HG03520 (cell line): ENCODE data around the gene CXCL6.

ENCODE experiments used
- ATAC-seq: cut with Tn5 transposase; IDR thresholded peaks from one replicate; pipeline ENCODE4 v1.9.1; 2021; ENCODE audit warnings: mild to moderate bottlenecking, moderate library complexity; ENCODE audit not compliant: unreplicated experiment

The CXCL6 gene

GRCh38 chr4:73836373-73837279, at the start of gene CXCL6:
Gene CXCL6 (plus strand): TSS chr4:73836678. CDS start chr4:73836751, 73 bp downstream.
- no peak for ATAC-seq

GRCh38 chr4:73788411-73788810, 48.1 kb upstream of the CXCL6 start:
- no peak for ATAC-seq

DNA sequence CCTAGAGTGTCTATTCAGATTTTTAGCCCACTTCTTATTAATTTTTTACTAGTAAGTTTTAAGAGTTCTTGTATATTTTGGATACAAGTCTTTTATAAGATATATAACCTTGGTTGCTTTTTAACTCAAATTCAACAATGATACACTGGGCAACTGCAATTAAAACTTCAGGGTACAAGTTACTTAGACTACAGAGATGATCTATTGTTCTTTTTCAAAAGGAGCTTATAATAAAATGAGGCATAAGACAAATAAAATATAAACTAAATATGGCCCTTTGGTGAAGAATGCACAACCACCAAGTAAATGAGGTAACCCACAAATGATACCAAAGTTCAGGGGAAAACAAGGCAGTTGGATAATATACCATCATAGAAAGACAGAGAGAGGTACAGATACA, 37.6 kb upstream of the CXCL6 start:
- ATAC-seq = no peak

GRCh38 chr4:73800206-73800605, 36.3 kb upstream of the CXCL6 start:
- ATAC-seq = no peak

DNA sequence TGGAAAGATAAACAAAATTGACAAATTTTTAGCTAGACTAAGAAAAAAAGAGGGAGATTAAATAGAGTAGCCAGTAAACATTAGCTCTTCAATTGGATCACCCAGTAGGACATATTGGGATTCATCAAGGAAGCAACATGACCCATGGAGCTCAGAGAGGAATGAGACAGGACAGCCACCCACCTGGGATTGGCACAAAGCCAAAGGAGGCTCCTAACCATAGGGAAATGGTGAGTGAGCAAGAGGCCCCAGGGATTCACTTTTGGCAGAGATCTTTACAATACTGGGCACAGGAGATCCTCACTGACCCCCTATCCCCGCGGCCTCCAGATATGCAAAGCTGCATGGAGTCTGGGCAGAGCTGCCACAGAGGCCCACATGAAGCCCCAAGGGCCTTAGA, 34.8 kb upstream of the CXCL6 start:
- no peak for ATAC-seq

DNA sequence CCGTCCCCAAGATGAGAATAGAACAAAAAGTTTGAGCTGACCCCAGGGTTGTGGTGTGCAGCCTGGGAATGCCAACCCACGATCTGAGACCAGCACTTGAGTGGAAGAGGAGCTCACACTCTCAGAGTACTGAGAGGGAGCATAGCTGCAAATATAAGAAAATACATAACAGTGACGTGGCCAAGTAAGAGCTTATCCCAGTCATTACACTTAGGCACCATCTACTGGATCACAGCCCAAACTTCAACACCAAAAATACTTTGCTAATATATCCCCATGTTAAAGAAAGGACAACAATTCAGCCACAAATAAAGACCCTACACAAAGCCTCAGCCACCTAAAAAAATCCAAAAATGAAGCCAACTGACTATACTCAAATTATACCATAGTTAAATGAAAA, 33.3 kb upstream of the CXCL6 start:
- ATAC-seq = no peak

GRCh38 chr4:73810191-73810590, 26.3 kb upstream of the CXCL6 start:
- no peak for ATAC-seq

GRCh38 chr4:73811841-73812240, 24.6 kb upstream of the CXCL6 start:
- ATAC-seq = no peak

DNA sequence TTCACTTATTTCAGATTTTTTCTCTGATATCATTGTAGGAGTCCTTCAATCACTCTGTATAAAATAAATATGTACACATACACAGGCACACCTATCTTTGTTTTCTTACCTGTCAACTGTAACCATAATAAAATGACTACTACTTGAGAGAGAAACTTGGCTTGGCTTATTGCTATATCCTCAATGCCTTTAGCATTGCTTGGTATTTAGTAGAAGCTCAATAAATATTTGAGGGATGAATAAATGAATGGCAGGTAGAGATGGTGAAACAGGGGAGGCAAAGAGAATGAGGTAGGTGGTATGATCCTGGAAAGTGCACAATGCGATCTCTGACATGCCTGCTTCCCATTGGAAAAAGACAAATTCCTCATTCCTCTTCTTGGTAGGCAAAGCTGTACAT, 21.8 kb upstream of the CXCL6 start:
- ATAC-seq = no peak

- no peak for ATAC-seq
Observed at GRCh38 chr4:73815145-73815544, 21.3 kb upstream of the CXCL6 start.

- ATAC-seq = no peak
Observed at GRCh38 chr4:73816814-73817213, 19.7 kb upstream of the CXCL6 start.

DNA sequence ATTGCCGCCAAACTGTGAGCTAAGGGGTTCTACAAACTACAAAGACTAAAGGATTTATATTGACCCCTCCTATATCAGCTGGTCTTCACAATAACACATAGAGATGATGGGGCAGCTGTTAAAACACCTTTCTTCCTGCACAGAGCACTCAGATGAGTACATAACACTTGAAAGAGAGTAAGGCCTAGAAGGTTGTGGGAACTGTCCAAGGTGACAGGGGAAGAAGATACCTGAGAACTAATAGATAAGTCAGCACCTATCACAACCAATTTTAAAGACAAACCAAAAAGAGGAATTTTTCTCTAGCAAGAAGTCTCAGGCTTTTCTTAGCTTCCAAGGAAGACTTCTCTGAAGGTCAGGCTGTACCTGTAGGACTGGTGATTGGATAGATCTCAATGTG, 19.1 kb upstream of the CXCL6 start:
- ATAC-seq = no peak

DNA sequence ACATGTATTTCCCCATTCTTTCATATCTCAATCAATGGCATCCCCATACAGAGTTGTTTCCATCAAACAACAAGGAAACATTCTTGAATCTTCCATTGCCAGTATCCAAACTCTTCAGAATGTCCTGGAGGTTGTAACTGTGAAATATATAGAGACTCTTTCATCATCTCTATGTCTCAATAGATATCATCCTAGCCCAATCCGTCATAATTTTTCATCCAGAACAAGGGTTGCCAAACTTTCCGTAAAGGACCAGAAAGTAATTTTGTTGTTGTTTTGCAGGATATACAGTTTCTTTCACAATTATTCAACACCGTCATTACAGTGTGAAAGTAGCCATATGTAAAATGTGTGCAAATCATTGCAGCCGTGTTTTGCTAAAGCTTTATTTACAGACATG, 15.2 kb upstream of the CXCL6 start:
- ATAC-seq = no peak

- ATAC-seq = no peak
Observed at GRCh38 chr4:73822389-73822788, 14.1 kb upstream of the CXCL6 start.

DNA sequence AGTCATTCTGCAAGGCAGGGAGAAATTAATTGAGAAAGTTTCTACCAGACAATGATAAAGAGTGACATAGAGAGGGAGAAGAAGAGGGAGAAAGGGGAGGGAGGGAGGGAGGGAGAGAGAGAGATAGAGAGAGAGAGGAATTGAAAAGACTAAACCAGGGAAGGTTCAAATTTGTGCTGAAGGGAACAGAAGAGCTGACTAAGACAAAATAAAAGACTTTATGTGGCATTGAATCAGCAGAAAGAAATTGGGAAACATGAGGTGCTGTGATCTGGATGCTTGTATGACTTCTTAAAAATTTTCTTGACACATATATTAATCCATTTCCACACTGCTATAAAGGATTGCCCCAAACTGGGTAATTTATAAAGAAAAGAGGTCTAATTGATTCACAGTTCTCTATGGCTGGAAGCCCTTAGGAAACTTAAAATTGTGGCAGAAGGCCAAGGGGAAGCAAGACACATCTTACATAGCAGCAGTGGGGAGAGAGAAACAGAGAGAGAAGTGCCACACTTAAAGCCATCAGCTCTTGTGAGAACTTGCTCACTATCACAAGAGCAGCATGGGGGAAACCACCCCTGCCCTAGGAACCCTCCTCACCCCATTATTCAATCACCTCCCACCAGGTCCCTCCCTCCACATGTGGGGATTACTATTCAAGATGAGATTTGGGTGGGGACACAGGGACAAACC, 13.5 kb upstream of the CXCL6 start:
- ATAC-seq = no peak

DNA sequence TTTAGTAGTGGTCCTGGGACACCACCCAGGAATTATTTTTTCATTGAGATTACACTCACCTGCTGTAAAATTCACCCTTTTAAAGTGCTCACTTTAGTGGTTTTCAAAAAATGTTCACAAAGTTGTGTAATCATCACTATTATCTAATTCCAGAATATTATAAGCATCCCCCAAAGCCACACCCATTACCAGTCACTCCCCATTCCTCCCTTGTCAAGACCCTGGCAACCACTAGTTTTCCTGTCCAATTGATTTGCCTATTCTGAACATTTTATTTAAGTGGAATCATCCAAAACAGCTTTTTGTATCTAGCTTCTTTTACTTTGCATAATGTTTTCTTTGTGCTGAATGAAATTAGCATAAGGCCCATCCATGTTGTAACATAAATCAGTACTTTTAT, 12.7 kb upstream of the CXCL6 start:
- ATAC-seq = no peak

DNA sequence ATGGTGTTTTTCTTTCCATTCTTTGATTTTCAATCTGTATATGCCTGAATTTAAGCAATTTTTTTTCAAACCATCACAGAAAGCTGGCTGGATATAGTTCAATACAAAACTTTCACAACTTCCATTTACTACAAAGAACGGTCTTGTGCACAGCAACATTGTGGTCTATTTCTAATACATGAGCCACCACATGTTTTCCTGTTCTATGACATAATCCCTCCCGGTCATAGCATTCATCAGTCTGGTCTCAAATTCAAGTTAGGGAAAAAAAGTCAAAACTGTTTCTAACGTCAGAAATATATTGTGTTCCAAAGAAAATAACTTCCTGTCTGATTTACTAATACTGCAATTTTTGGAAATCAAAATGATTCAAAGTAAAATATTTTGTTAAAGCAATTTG, 7.5 kb upstream of the CXCL6 start:
- no peak for ATAC-seq

DNA sequence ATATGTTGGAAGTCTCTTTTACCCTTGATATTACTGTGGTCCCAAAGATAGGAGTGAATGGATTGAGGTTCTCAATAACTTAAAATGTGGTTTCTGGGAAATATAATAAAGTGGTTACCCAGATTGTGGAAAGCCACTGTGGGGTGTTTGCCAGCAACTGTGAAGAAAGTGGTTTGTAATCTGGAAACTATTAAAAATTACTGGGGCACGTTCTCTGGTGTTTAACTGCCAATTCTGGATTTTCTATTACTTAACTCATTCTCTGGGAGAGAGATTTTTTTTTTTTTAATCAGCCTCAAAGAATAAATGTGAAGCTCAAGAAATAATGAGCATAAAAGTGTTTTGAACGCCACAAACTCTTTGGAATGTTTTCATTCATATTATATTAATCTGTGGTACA, 4.9 kb upstream of the CXCL6 start:
- no peak for ATAC-seq

DNA sequence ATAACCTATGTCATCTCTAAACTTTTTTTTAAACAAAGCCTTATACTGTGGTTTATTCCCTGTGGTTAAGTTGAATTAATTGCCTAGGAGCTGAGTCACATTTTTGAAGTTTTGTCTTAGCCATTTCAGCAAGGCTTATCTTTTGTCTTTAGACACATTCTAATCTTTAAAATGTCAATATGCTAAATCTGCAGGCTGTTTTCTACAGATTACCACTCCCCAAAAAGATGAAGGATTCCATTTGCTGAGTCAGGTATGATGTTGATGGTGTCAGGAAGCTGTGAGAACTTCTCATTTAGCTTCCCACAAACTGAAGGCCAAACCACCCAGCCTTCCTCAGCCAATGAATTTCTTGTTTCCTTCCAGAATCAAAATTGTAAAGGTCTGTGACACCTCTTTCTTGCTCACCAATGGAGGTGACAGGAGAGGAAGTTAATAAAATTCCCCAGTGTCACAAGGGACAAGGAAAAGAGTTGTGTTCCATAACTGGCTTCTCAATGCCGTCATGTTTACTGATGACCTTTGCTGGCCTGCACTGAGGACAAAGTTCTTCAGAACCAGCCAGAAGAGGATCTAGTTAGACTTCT, 3.7 kb upstream of the CXCL6 start:
- ATAC-seq = no peak

- no peak for ATAC-seq
Observed at GRCh38 chr4:73839071-73839470, 2.6 kb downstream of the CXCL6 start.

DNA sequence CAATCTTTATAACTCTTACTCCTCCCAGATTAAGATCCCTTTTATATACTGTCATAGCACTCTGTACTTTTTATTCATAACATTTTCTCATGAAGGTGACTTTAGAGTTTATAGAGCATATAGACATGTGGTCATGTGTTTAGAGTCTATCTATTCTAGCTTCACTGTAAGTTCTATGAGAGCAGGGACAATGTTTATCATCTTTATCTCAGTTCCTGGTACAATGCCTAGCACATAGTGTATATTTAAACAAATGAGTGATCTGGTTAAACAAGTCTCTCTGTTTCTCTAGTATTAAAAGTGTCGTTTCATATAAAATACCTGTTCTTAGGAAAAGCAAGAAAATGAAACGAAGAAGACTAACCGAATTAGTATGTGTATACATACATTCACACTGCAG, 3.2 kb downstream of the CXCL6 start:
- no peak for ATAC-seq
